Ovary (tissue), 9 donors: ENCODE measurements around the gene CACFD1. TPM values are rescaled to one million over a fixed set of nuclear protein-coding genes. Genes with fewer than 3 reads are reported as not detected.

Source experiments
- DNase-seq, 5 donors: peaks; one replicate each; pipeline ENCODE4 v3.0.0-alpha.2; 2019 to 2020
- H3K27ac ChIP-seq, 2 donors: fragments of 200-600 bp; one replicate each; pipeline versions ENCODE4 v1.5.1 to v1.8.0; 2019 to 2022
- H3K27me3 ChIP-seq: fragments of 200-600 bp; one replicate; pipeline ENCODE4 v1.8.0; 2022
- H3K36me3 ChIP-seq: fragments of 200-600 bp; sonication (generic); one replicate; pipeline ENCODE4 v1.5.1; 2019
- H3K4me1 ChIP-seq: one replicate; pipeline ENCODE4 v1.8.1; 2013; ENCODE audit warnings: mild to moderate bottlenecking, moderate library complexity; ENCODE audit not compliant: insufficient read depth
- H3K4me3 ChIP-seq: fragments of 200-600 bp; sonication (generic); one replicate; pipeline ENCODE4 v1.5.1; 2017
- H3K9me3 ChIP-seq, 2 donors: fragments of 200-600 bp in 1 of 2; sonication (generic) in 1 of 2; one replicate each; pipeline versions ENCODE4 v1.5.1 to v1.8.1; 2013 to 2019; ENCODE audit warnings: mild to moderate bottlenecking in 1 of 2, moderate library complexity in 1 of 2
- CTCF ChIP-seq, 3 donors: fragments of 450-650 bp in 2 of 3; fragments of 200-600 bp in 1 of 3; IDR thresholded peaks; one replicate each; pipeline versions ENCODE4 v1.5.1 to v1.8.0; 2016 to 2022; ENCODE audit warnings: antibody characterized with exemption in 3 of 3, mild to moderate bottlenecking in 1 of 3
- EP300 ChIP-seq: sonication (generic); formaldehyde crosslinking; IDR thresholded peaks from one replicate; pipeline ENCODE4 v1.6.1; 2017; ENCODE audit warnings: antibody characterized with exemption
- POLR2A ChIP-seq: fragments of 450-650 bp; IDR thresholded peaks from one replicate; pipeline ENCODE4 v1.6.1; 2017; ENCODE audit warnings: antibody characterized with exemption, mild to moderate bottlenecking, moderate library complexity
- WGBS, 3 donors: extraction: QIAGEN DNeasy Blood & Tissue Kit in 1 of 3; methylation state at CpG; one replicate each; pipeline versions ENCODE4 v1.1.5 to v1.1.7; 2013 to 2017; 5-methylcytosine and 5-hydroxymethylcytosine counted together
- intact Hi-C, 4 donors: fragments of 100-400 bp; cut with DNase I; formaldehyde crosslinking; loops; one replicate each; pipeline versions ENCODE4 v1.11.0 to v1.15.1; 2022 to 2023
- polyA plus RNA-seq, 2 donors: library from polyadenylated mRNA; stranded (reverse); fragments of 200-250 nt in 1 of 2; fragments of 350-450 nt in 1 of 2; fragmentation: Illumina TruSeq in 1 of 2; extraction: RNeasy Lipid Tissue Mini Kit (QIAGEN cat#74804) in 1 of 2; gene quantifications; one replicate each; pipeline ENCODE4 v1.2.3, GENCODE V29; 2013 to 2014
- total RNA-seq, 7 donors: library from RNA; depleted of rRNA in 2 of 7; stranded (reverse); fragments of >200 nt in 2 of 7; fragmentation: NEBNext Ultra II Directional in 3 of 7; extraction: Animal tissue kit (Norgen Biotek cat#: 25700) in 3 of 7; gene quantifications; one replicate each; pipeline versions ENCODE4 v1.1.0 to v1.2.4, GENCODE V29; 2016 to 2023
- donor health status: DM: no; HTN: no; CAD: no; lungs with moderate emphysema.
- donor health status: DM: no; HTN: no; CAD: no.
- donor health status: Bipolar disorder and iron deficiency.
- donor health status: DM: yes; HTN: yes; CAD: no.
- donor health status: DM: no; HTN: no; CAD: no.
- donor health status: DM: yes; HTN: yes; CAD: no.

The CACFD1 gene
- total and polyA plus RNA-seq, 9 donors, result 1.6 to 23.4 (median 16.0) TPM

- no peak for TF ChIP-seq POLR2A
- no peak for TF ChIP-seq CTCF (IDR thresholded peaks at IDR 0.05)
- no peak for TF ChIP-seq EP300
- DNase-seq, result no peak
- WGBS, 3 donors, result 93 to 95% (median 93%) methylated on average over 10 of the region's 10 CpGs
- no peaks in the 10 kb centered on the region for H3K27me3 ChIP-seq
- no peak overlapping the region for H3K4me3 ChIP-seq
- intact Hi-C loops, result no loop called here
- no peak overlapping the region for H3K27ac ChIP-seq
- no peaks in the 10 kb centered on the region for H3K9me3 ChIP-seq
- H3K36me3 ChIP-seq, result no peaks in the 10 kb centered on the region
- H3K4me1 ChIP-seq, result peaks cover 3% of the 10 kb centered on the region
Measured at GRCh38 chr9:133464638-133465037, 4.9 kb downstream of the CACFD1 start.

- no peak overlapping the region for H3K27ac ChIP-seq
- 77 to 84% (median 79%) methylated on average over 6 of the region's 6 CpGs for WGBS, 3 donors
- H3K9me3 ChIP-seq, result no peaks in the 10 kb centered on the region
- H3K36me3 ChIP-seq, result no peaks in the 10 kb centered on the region
- no peak for DNase-seq
- H3K27me3 ChIP-seq, result no peaks in the 10 kb centered on the region
- intact Hi-C loops, result no loop called here
- TF ChIP-seq CTCF (IDR thresholded peaks at IDR 0.05) (no peak), EP300 (no peak), POLR2A (no peak)
- H3K4me1 ChIP-seq, result no peaks in the 10 kb centered on the region
- H3K4me3 ChIP-seq, result no peak overlapping the region
Measured at GRCh38 chr9:133465984-133466383, 6.2 kb downstream of the CACFD1 start.

GRCh38 chr9:133467101-133467500 is 7.3 kb downstream of the CACFD1 start:
- DNase-seq, result no peak
- no peak for TF ChIP-seq EP300
- TF ChIP-seq POLR2A, result no peak
- TF ChIP-seq CTCF (IDR thresholded peaks at IDR 0.05), result no peak
- no peaks in the 10 kb centered on the region for H3K36me3 ChIP-seq
- no peaks in the 10 kb centered on the region for H3K4me1 ChIP-seq
- H3K9me3 ChIP-seq, result no peaks in the 10 kb centered on the region
- no peak overlapping the region for H3K4me3 ChIP-seq
- H3K27me3 ChIP-seq, result no peaks in the 10 kb centered on the region
- intact Hi-C loops, result no loop called here
- H3K27ac ChIP-seq, result no peak overlapping the region
- 85 to 91% (median 86%) methylated on average over 10 of the region's 10 CpGs for WGBS, 3 donors

GRCh38 chr9:133468374-133468773 is 8.6 kb downstream of the CACFD1 start:
- H3K9me3 ChIP-seq, result no peaks in the 10 kb centered on the region
- no peaks in the 10 kb centered on the region for H3K4me1 ChIP-seq
- H3K27me3 ChIP-seq, result no peaks in the 10 kb centered on the region
- peak in 1 of 5 donors; percentile 14 for DNase-seq
- 84 to 87% (median 86%) methylated on average over 10 to 11 of the region's 11 CpGs for WGBS, 3 donors
- H3K4me3 ChIP-seq, result no peak overlapping the region
- H3K36me3 ChIP-seq, result no peaks in the 10 kb centered on the region
- no peak overlapping the region for H3K27ac ChIP-seq
- no peak for TF ChIP-seq POLR2A
- TF ChIP-seq CTCF (IDR thresholded peaks at IDR 0.05), result no peak
- TF ChIP-seq EP300, result no peak
- intact Hi-C loops, result no loop called here
